Measurements from ENCODE around the gene WBP4.

GRCh38 chr13:41032691-41033376, 28.5 kb upstream of the WBP4 start:
- TF ChIP-seq, protein P1, sequence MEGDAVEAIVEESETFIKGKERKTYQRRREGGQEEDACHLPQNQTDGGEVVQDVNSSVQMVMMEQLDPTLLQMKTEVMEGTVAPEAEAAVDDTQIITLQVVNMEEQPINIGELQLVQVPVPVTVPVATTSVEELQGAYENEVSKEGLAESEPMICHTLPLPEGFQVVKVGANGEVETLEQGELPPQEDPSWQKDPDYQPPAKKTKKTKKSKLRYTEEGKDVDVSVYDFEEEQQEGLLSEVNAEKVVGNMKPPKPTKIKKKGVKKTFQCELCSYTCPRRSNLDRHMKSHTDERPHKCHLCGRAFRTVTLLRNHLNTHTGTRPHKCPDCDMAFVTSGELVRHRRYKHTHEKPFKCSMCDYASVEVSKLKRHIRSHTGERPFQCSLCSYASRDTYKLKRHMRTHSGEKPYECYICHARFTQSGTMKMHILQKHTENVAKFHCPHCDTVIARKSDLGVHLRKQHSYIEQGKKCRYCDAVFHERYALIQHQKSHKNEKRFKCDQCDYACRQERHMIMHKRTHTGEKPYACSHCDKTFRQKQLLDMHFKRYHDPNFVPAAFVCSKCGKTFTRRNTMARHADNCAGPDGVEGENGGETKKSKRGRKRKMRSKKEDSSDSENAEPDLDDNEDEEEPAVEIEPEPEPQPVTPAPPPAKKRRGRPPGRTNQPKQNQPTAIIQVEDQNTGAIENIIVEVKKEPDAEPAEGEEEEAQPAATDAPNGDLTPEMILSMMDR (IDR thresholded peaks at IDR 0.05) = no peak
- TF ChIP-seq POLR2A (IDR thresholded peaks at IDR 0.05; ENCODE audit: low read depth) (no peak), EP300 (IDR thresholded peaks at IDR 0.05) (no peak), POLR2AphosphoS5 (IDR thresholded peaks at IDR 0.05) (no peak)

Data from esophagus muscularis mucosa (tissue), 4 donors.